Bronchial epithelial cell (primary cell): ENCODE measurements around the gene DPYD. TPM values are rescaled to one million over a fixed set of nuclear protein-coding genes. Genes with fewer than 3 reads are reported as not detected.

Experiments
- DNase-seq: peaks from one replicate; pipeline ENCODE4 v3.0.0-alpha.2; 2010; ENCODE audit warnings: low read depth
- FAIRE-seq: peaks from 2 replicates; lab custom pipeline; 2011; peaks lifted over from hg19 to GRCh38; lab: Jason Lieb, UNC
- H3K27me3 ChIP-seq: 2 replicates; pipeline ENCODE4 v1.5.1; 2011; ENCODE audit warnings: low read length; ENCODE audit not compliant: control insufficient read depth, insufficient read depth
- H3K36me3 ChIP-seq: 2 replicates; pipeline ENCODE4 v1.5.1; 2011; ENCODE audit warnings: low read length; ENCODE audit not compliant: control insufficient read depth, insufficient read depth
- H3K4me3 ChIP-seq: 2 replicates; pipeline ENCODE4 v1.5.1; 2011; ENCODE audit warnings: mild to moderate bottlenecking, low read depth, low read length, control low read depth
- total RNA-seq: library from RNA; depleted of rRNA; stranded (reverse); fragments of >200 nt; gene quantifications from 2 replicates; pipeline ENCODE4 v1.2.1, GENCODE V29; 2014
- TF ChIP-seq, protein P1 (sequence below): IDR thresholded peaks from 2 replicates; pipeline ENCODE4 v1.5.1; 2011; ENCODE audit warnings: mild to moderate bottlenecking, moderate library complexity, low read length, control low read depth, inconsistent platforms; ENCODE audit not compliant: insufficient read depth, severe bottlenecking

DPYD gene
- total RNA-seq, result 1.6 and 2.7 TPM in 2 replicates

DNA sequence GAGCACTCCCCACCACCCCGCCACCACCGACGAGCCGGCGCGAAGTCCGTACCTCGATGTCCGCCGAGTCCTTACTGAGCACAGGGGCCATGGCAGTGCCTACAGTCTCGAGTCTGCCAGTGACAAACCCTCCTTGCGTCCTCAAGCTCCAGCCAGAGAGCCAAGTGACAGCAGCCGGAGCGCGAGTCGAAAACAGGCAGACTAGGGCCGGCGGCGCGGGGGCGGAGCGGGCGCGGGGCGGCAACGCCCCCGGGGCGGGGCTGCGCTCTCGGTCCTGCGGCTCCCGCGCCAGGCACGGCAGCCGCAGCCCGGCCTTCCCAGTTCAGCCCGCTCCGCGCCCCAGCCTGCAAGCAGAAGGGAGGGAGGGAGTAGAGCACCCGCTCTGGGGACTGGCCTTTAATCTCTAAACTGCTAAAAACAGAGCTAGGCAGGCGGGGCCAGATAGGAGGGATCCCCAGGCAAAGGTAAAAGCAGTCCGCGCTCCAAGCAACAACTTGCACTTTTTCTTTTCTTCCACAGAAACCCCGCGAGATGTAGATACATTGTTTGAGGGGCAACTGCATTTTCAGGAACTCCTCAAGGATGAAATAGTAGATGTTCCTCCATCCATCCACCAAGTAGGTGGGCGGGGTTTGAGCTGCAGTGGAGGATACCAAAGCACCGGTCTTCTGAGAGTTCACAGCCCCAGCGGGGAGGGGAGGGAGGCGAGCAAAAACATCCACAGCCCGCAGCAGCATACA lies at the start of gene DPYD:
Gene DPYD (minus strand): TSS at position 203 of the 740 bp plus-strand sequence. CDS start 112 bp downstream, at position 91.
- TF ChIP-seq, protein P1, sequence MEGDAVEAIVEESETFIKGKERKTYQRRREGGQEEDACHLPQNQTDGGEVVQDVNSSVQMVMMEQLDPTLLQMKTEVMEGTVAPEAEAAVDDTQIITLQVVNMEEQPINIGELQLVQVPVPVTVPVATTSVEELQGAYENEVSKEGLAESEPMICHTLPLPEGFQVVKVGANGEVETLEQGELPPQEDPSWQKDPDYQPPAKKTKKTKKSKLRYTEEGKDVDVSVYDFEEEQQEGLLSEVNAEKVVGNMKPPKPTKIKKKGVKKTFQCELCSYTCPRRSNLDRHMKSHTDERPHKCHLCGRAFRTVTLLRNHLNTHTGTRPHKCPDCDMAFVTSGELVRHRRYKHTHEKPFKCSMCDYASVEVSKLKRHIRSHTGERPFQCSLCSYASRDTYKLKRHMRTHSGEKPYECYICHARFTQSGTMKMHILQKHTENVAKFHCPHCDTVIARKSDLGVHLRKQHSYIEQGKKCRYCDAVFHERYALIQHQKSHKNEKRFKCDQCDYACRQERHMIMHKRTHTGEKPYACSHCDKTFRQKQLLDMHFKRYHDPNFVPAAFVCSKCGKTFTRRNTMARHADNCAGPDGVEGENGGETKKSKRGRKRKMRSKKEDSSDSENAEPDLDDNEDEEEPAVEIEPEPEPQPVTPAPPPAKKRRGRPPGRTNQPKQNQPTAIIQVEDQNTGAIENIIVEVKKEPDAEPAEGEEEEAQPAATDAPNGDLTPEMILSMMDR, result no peak
- no peak for FAIRE-seq
- peak; percentile 67 for DNase-seq
- Histone ChIP-seq H3K4me3 (peak within 1 kb of the TSS; percentile 74), H3K36me3 (no peaks in the 10 kb centered on the region), H3K27me3 (no peaks in the 10 kb centered on the region)

- H3K27me3 ChIP-seq, result no peaks in the 10 kb centered on the region
- no peaks in the 10 kb centered on the region for H3K36me3 ChIP-seq
- H3K4me3 ChIP-seq, result no peak overlapping the region
- FAIRE-seq (no peak), DNase-seq (no peak)
- TF ChIP-seq, protein P1, result no peak
Observed at GRCh38 chr1:97960470-97960869, 39.6 kb upstream of the DPYD start.

GRCh38 chr1:97947695-97948094 lies 26.9 kb upstream of the DPYD start:
- FAIRE-seq (no peak), DNase-seq (no peak)
- H3K27me3 ChIP-seq, result no peaks in the 10 kb centered on the region
- TF ChIP-seq, protein P1, result no peak
- H3K4me3 ChIP-seq, result no peak overlapping the region
- no peaks in the 10 kb centered on the region for H3K36me3 ChIP-seq

DNA sequence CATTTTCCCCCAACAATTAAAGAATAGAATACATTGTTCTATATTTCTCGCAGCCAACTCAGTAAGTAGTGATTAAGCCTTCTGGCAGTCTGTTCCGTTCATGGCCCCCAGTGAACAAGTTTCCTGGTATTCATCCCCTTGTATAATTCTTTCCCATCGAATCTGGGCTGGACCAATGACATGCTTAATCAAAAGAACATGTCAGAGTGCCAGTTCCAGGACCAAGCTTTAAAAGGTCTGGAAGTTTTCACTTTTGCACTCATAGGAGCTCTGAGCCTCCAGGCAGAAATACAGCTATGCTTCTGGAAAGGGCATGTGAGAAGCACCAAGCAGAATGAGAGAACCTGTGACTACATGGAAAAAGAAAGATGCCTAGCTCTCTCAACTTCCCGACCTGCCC lies 22.5 kb upstream of the DPYD start:
- DNase-seq (no peak), FAIRE-seq (no peak)
- Histone ChIP-seq H3K4me3 (no peak overlapping the region), H3K27me3 (no peaks in the 10 kb centered on the region), H3K36me3 (no peaks in the 10 kb centered on the region)
- TF ChIP-seq, protein P1, result no peak

- TF ChIP-seq, protein P1, result no peak
- FAIRE-seq, result no peak
Observed at GRCh38 chr1:97942161-97943123, 21.6 kb upstream of the DPYD start.

More at GRCh38 chr1:97942161-97943123, 21.6 kb upstream of the DPYD start:
- Histone ChIP-seq H3K27me3 (no peaks in the 10 kb centered on the region), H3K4me3 (no peak overlapping the region), H3K36me3 (no peaks in the 10 kb centered on the region)
- DNase-seq, result no peak
